Measurements from ENCODE around the gene CIT. TPM values are rescaled to one million over a fixed set of nuclear protein-coding genes. Genes with fewer than 3 reads are reported as not detected.
A peak's percentile ranks its signal among the peaks of the same experiment; 100 is the strongest.

CIT gene
- total RNA-seq, 4 donors from 2014 or later = under 0.01 to 28.1 (median 5.8) TPM

DNA sequence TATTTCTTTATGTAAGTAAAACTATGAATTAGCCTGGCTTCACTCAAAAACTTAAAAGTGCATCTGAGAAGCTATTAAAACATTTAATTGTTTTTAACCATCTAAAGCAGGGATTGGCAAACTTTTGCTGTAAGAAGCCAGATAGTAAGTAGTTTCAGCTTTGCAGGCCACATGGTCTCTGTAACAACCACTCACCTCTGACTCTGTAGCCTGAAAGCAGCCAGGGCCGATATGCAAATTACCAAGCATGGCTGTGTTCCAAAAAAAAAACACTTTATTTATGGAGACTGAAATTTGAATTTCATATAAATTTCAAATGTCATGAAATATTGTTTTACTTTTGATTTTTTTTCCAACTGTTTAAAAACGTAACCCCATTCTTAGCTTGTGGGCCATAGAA is 95.3 kb downstream of the CIT start:
- intact Hi-C loops (cut with DNase I; ENCODE audit: low total_unique reads) = no loop called here
- H3K4me3 ChIP-seq = no peak overlapping the region
- H3K27me3 ChIP-seq = no peaks in the 10 kb centered on the region
- DNase-seq = no peak
- H3K4me1 ChIP-seq = no peaks in the 10 kb centered on the region
- H3K36me3 ChIP-seq = no peaks in the 10 kb centered on the region
- TF ChIP-seq POLR2A (IDR thresholded peaks at IDR 0.05) = no peak
- TF ChIP-seq, protein P1, sequence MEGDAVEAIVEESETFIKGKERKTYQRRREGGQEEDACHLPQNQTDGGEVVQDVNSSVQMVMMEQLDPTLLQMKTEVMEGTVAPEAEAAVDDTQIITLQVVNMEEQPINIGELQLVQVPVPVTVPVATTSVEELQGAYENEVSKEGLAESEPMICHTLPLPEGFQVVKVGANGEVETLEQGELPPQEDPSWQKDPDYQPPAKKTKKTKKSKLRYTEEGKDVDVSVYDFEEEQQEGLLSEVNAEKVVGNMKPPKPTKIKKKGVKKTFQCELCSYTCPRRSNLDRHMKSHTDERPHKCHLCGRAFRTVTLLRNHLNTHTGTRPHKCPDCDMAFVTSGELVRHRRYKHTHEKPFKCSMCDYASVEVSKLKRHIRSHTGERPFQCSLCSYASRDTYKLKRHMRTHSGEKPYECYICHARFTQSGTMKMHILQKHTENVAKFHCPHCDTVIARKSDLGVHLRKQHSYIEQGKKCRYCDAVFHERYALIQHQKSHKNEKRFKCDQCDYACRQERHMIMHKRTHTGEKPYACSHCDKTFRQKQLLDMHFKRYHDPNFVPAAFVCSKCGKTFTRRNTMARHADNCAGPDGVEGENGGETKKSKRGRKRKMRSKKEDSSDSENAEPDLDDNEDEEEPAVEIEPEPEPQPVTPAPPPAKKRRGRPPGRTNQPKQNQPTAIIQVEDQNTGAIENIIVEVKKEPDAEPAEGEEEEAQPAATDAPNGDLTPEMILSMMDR (IDR thresholded peaks at IDR 0.05) = no peak
- H3K9me3 ChIP-seq = no peaks in the 10 kb centered on the region
- no peak overlapping the region for H3K27ac ChIP-seq

DNA sequence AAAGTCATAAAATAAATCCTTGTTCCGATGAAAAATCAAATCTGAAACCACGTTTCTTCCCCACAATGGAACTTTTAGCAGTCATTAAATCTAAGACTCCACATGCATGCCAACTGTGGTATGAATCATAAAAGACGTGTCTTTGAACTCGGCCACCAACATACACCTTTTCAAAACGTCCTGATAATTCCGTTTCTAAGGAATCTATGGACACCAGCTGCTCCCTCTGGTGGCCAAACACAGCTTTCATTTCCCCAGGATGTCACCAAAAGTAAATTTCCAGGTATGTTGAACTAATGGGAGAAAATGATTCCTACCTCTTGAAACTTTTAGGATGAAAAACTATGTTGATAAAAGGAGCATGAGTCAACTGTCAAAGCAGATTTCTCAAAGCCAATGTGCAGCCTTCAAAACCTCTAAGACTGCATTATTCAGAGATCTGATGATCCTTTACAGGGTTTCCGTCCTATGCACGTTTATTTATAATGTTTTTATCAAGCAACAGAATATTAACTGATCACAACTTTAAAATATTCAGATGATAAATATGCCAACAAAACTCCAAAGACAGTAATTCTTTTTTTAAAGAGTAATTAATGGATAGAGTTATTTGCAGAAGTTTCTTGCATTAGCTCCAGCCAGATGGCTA is 96.2 kb downstream of the CIT start:
- intact Hi-C loops (cut with DNase I; ENCODE audit: low total_unique reads) = no loop called here
- no peaks in the 10 kb centered on the region for H3K27me3 ChIP-seq
- DNase-seq = peak in 1 of 2 donors; percentile 23

DNA sequence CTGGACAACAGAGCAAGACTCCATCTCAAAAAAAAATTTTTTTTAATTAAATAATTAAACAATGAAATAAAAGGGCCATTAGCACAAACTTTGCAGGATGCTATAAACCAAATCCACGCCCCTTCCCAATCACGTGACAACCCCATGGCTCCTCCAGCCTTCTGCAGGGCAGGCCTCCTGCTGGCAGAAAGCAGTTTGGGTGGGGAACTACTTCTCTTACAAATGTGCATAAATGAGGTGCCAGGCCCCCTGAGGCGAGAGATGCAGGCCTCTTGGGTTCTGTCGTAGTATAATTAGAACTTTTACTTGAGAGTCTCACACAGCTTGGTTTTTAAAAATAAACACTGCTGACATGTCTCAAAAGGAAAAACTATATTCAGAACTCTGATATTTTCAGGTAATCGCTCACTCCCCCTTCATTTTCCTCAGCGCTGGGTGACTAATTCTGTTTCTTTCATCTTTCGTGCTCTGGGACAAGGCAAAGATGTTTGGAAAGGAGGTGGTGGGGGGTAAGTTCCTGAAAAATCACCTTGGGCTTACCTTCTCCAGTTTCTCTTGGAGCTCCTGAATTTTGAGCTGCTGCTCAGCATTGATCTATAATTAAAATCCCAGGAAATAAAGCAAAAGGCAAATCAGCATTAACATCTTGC is 101.7 kb downstream of the CIT start:
- H3K4me1 ChIP-seq = no peaks in the 10 kb centered on the region
- no peak overlapping the region for H3K4me3 ChIP-seq
- intact Hi-C loops (cut with DNase I; ENCODE audit: low total_unique reads) = no loop called here
- no peak overlapping the region for H3K27ac ChIP-seq
- no peaks in the 10 kb centered on the region for H3K27me3 ChIP-seq
- no peaks in the 10 kb centered on the region for H3K9me3 ChIP-seq
- TF ChIP-seq POLR2A (IDR thresholded peaks at IDR 0.05) = no peak
- TF ChIP-seq, protein P1 (IDR thresholded peaks at IDR 0.05) = no peak
- DNase-seq = no peak
- H3K36me3 ChIP-seq = no peaks in the 10 kb centered on the region

More for the DNA sequence above, 96.2 kb downstream of the CIT start:
- H3K27ac ChIP-seq = no peak overlapping the region
- TF ChIP-seq, protein P1 (IDR thresholded peaks at IDR 0.05) = peak; percentile 53 to 64 (median 60)
- TF ChIP-seq POLR2A (IDR thresholded peaks at IDR 0.05) = no peak
- H3K9me3 ChIP-seq = no peaks in the 10 kb centered on the region
- H3K4me1 ChIP-seq = no peaks in the 10 kb centered on the region
- no peaks in the 10 kb centered on the region for H3K36me3 ChIP-seq
- H3K4me3 ChIP-seq = no peak overlapping the region

DNA sequence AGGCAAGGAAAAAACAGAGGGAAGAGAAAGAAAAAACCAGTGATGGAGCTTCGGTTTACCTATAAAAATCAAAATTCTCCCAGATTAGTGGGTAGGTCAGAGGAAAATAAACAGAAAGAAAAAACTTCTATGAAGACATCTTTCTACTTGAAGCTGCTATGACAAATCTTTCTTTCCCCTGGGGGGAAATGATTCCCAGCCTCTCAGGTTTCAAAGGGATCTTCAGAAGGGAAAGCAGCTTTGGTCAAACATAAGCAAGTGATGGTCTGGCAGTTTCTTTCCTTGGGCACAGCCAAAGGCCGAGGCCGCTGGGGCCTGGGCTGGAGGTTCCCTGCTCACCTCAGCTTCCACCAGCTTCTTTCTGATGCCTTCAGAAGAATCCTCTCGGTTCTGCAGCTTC is 104.7 kb downstream of the CIT start:
- H3K4me1 ChIP-seq = no peaks in the 10 kb centered on the region
- TF ChIP-seq, protein P1 (IDR thresholded peaks at IDR 0.05) = no peak
- no peak for TF ChIP-seq POLR2A (IDR thresholded peaks at IDR 0.05)
- no peaks in the 10 kb centered on the region for H3K9me3 ChIP-seq
- H3K27ac ChIP-seq = no peak overlapping the region
- H3K27me3 ChIP-seq = no peaks in the 10 kb centered on the region
- no peaks in the 10 kb centered on the region for H3K36me3 ChIP-seq
- intact Hi-C loops (cut with DNase I; ENCODE audit: low total_unique reads) = no loop called here
- no peak overlapping the region for H3K4me3 ChIP-seq
- no peak for DNase-seq

DNA sequence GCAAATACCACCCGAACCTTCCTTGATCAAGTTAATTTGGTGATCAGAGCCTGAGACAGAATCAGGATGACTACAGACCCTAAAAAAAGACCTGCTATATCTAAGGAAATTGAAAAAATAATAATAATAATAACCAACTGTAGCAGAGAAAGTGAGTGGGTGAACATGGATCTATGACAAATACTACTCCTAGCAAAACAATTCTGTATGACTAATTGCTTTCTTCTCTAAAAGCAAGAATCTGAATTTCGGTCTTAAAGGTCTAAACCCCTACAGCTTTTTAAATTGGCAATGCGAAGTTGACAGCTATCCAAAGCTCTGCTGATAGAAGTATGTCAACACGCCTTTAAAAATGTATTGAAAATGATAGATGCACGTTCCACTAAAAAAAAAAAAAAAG is 107.0 kb downstream of the CIT start:
- H3K4me3 ChIP-seq = no peak overlapping the region
- no peaks in the 10 kb centered on the region for H3K27me3 ChIP-seq
- H3K27ac ChIP-seq = no peak overlapping the region
- no peaks in the 10 kb centered on the region for H3K36me3 ChIP-seq
- H3K4me1 ChIP-seq = no peaks in the 10 kb centered on the region
- TF ChIP-seq, protein P1 (IDR thresholded peaks at IDR 0.05) = no peak
- no peak for TF ChIP-seq POLR2A (IDR thresholded peaks at IDR 0.05)
- no peak for DNase-seq
- no peaks in the 10 kb centered on the region for H3K9me3 ChIP-seq
- intact Hi-C loops (cut with DNase I; ENCODE audit: low total_unique reads) = no loop called here
